DND-41 (cell line): ENCODE results near the gene ADORA3.

Source experiments
- CTCF ChIP-seq: IDR thresholded peaks from 2 replicates; pipeline ENCODE4 v1.5.1; 2012; ENCODE audit warnings: borderline replicate concordance, low read length, moderate library complexity, mild to moderate bottlenecking; ENCODE audit not compliant: poor library complexity, severe bottlenecking; ENCODE audit errors: extremely low read depth
- EZH2 ChIP-seq: IDR thresholded peaks from 3 replicates; pipeline ENCODE4 v1.6.1; 2012; ENCODE audit warnings: borderline replicate concordance, low read depth, mild to moderate bottlenecking, moderate library complexity, low read length, inconsistent platforms; ENCODE audit not compliant: severe bottlenecking

GRCh38 chr1:111505641-111506119, 2.2 kb upstream of the ADORA3 start:
- TF ChIP-seq CTCF (no peak), EZH2 (no peak)
